Measurements from ENCODE around the gene FAM50B.

Gene FAM50B

GRCh38 chr6:3898265-3898994, 49.3 kb downstream of the FAM50B start:
- no peak for DNase-seq

- DNase-seq: no peak
These were observed 49.9 kb downstream of the FAM50B start for GRCh38 chr6:3899061-3899460.

GRCh38 chr6:3899970-3900439, 50.8 kb downstream of the FAM50B start:
- DNase-seq: no peak

Data from DMS 273 treated with DMSO at 0.1 percent for 48 hours (cell line).